Measurements from ENCODE around the gene BTBD9.

Gene BTBD9

GRCh38 chr6:38283734-38284362 is 355.9 kb downstream of the BTBD9 start:
- DNase-seq (ENCODE audit: low spot score), result peak; percentile 25

GRCh38 chr6:38282911-38283310 is 356.8 kb downstream of the BTBD9 start:
- no peak for DNase-seq (ENCODE audit: low spot score)

- no peak for DNase-seq (ENCODE audit: low spot score)
These were observed 358.6 kb downstream of the BTBD9 start for GRCh38 chr6:38281126-38281525.

GRCh38 chr6:38279963-38280588 is 359.7 kb downstream of the BTBD9 start:
- DNase-seq (ENCODE audit: low spot score), result no peak

DNA sequence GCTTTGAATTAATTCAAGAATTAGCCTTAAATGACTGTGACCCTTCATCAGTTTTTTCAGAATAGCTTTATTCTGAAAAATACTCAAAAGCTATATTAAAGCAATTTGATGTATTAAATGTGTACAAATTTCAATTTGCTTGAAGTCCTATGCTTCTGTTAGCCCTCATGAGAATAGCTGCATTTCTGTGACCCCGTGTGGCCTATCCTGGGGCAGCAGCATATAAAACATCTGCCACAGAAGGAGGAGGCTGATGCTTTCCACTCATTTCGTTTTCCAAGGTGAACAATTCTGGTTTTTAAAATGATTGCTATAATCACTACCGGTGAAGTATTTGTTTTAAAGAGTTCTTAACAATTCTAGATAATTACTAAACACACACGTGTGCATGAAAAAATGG is 360.3 kb downstream of the BTBD9 start:
- DNase-seq (ENCODE audit: low spot score), result no peak

DNA sequence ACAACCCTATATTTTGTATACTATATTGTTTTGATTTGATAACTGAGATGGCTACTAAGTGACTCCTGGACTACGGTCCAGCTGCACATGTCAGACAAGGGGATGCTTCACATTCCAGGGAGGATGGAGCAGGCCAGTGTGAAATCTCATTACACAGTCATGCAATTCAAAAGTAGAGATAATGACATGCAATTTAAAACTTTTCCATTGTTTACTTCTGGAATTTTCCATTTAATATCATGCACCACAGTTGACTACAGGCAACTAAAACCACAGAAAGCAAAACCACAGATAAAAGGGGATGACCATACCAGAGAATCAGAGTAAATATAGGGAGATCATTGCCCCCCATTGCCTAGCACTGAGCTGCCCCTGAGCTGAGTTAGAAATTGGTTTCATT is 366.4 kb downstream of the BTBD9 start:
- no peak for DNase-seq (ENCODE audit: low spot score)

DNA sequence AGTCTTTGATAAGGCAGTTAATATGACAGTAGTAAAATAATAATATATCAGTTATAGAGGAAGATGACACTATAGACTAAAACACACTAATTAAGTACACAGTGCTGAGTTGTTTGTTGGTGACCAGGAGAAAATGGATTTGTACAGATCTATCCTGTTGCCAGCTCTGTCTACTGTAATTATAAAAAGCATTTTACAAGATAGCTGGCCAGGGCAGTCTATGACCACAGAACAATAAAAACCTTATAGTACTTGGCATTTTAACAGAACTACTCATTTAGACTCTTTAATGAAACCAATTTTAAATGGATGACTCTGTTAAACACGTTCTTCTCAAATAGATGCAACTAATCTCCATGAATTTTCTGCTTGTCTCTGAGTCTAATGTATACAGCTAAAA is 367.5 kb downstream of the BTBD9 start:
- no peak for DNase-seq (ENCODE audit: low spot score)

GRCh38 chr6:38271081-38271480 is 368.6 kb downstream of the BTBD9 start:
- DNase-seq (ENCODE audit: low spot score), result no peak

DNA sequence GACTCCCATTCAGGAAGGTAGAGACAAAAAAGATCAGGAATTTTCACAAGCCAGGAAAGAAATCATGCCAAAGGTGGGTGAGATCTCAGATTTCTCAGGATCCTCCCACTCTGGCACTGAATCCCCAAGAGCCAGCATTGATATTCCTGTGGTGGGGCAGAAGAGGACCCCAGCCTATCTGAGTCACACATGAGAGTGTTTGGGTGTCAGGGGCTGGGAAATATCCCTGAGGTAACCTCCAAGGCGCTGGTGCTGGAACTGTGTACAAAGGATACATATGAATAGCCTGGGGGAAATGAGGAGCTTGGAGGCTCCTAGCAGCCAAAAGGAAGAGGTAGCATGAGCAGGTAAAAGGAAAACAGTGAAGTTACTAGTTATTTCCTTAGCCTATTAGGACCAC is 369.4 kb downstream of the BTBD9 start:
- DNase-seq (ENCODE audit: low spot score), result no peak

DNA sequence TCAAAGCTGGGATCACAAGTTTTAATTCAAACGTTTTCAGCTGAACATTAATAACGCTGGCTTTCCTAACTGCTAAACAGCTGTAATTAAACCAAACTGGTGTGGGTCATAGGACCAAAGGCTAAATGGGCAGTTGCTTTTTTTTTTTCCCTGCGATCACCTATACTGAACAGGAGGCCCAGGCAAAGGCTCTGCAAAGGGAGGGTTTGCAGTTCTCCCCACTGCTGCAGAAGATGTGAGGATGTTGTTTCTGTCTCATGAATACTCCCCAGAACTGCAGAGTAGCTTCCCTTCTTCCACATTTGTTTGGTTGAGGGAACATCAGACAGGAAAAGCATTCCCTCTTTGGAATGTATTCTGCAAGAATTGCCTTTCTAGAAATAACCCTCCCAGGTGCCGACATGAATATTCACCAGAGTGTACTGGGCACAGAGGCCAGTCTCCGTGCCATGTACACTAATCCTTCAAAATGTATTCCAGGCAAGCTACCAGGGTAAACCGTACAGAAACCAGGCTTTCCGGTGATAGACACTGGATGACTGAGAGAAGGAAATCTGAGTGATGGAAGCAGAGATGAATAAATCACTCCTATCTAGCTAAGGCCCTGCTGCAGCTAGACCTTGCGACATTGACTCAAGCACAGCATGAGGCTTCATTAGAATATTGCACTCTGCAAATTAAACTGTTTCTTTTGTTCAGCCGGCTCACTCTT is 370.1 kb downstream of the BTBD9 start:
- no peak for DNase-seq (ENCODE audit: low spot score)

DNA sequence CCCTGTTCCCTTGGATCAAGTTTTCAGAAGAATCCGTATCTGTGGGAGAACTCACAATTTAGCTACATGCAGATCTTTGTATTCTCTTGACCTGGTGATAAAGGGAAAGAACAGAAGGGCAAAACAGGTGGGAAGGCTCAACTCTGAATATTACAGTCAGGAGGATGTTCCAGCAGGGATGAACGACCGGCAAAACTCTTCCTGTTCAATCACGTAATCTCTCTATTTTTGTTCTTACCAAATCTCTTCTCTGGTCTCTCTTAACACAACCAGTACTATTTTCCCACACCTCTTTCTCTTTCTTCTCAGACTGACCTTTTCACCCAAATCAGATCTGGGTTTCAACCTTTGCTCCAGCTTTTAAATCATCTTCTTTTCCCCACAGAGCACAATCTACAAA is 371.4 kb downstream of the BTBD9 start:
- DNase-seq (ENCODE audit: low spot score), result no peak

DNA sequence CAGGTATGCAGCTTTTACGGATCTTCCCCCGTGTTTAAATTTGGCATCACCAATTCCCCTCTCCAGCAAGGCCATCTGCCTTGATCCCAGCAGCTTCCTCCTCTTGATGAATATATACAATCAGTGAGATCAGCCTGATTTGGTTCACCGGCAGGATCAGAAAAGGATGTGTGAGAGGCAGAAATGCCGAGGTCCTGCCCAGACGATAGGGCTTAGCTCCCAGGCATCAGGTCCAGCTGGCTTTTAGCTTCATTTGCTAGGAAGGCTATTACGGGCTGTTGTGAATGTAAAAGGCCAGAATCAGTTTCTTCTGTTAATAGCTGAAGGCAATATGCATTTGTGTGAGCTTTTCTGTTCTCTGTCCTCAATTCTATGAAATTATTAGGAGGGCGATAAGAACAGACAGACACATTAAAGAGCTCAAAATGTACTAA is 372.8 kb downstream of the BTBD9 start:
- DNase-seq (ENCODE audit: low spot score), result no peak

- no peak for DNase-seq (ENCODE audit: low spot score)
These were observed 375.1 kb downstream of the BTBD9 start for GRCh38 chr6:38264605-38265004.

- no peak for DNase-seq (ENCODE audit: low spot score)
These were observed 377.1 kb downstream of the BTBD9 start for GRCh38 chr6:38262609-38263008.

DNA sequence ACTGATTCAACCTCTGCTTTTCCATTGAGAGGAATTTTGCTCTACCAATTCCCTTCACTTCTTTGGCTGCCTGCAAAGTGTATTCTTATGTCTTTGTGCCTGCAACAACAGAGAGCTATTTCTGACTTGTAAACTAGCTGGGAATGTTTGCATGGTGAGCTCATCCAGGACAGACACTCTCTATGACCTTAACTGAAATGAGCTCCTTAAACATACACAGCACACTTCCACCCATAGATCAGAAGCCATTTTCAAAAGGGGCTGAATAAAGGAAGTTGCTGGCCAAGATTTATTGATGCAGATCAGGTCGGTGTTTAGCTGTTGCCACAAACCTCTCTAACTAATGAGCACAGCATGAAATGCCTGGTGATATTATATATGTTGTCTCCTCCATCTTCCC is 377.7 kb downstream of the BTBD9 start:
- no peak for DNase-seq (ENCODE audit: low spot score)

DNA sequence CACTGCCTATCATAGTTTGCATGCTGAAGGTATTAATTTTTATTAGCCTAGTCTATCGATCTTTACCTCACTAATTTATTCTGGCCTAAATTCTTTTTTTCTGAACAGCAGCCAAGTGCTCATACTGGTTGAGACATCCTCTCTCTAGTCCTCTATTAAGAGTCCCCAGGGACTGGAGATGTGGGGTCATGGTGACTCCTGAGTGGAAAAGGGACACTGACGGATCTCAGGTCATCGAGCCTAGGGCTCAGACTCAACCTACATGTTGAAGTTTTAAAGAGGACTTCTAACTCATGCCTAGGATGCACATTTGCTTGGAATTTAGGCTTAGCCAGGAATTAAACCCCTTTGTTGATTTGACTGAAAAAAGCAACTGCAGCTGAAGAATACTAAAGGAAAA is 378.1 kb downstream of the BTBD9 start:
- DNase-seq (ENCODE audit: low spot score), result no peak

GRCh38 chr6:38259736-38260135 is 380.0 kb downstream of the BTBD9 start:
- DNase-seq (ENCODE audit: low spot score), result no peak

GRCh38 chr6:38248500-38249234 is 391.1 kb downstream of the BTBD9 start:
- DNase-seq (ENCODE audit: low spot score), result no peak

- DNase-seq (ENCODE audit: low spot score), result no peak
These were observed 394.4 kb downstream of the BTBD9 start for GRCh38 chr6:38245295-38245694.

DNA sequence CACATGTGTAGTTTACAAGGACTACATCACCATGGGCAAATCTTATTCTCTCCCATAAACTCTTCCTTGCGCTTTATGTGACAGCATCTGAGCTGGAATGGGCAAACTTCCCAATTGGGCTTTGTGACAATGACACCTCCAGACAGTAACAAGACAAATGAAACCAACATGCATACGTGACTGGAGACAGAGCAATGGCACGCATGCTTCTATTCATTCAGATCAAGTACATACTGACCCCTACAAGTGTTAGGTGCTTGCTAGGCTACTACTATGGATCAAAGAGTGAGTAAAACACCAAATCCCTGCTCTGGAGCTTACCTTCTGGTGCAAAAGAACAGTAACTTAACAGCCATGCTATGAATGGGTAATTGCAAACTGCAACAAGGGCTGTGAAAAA is 394.9 kb downstream of the BTBD9 start:
- no peak for DNase-seq (ENCODE audit: low spot score)

- DNase-seq (ENCODE audit: low spot score), result no peak
These were observed 398.4 kb downstream of the BTBD9 start for GRCh38 chr6:38241200-38241871.

GRCh38 chr6:38239719-38240451 is 399.8 kb downstream of the BTBD9 start:
- DNase-seq (ENCODE audit: low spot score), result no peak

Data from SW480 (cell line).